ENCODE results near the gene DHRS1.
"Not testable (repeated sequence)": the region's sequence is repeated elsewhere in the genome, so short reads cannot be mapped to it uniquely, and the experiment has no call there.

Gene DHRS1

DNA sequence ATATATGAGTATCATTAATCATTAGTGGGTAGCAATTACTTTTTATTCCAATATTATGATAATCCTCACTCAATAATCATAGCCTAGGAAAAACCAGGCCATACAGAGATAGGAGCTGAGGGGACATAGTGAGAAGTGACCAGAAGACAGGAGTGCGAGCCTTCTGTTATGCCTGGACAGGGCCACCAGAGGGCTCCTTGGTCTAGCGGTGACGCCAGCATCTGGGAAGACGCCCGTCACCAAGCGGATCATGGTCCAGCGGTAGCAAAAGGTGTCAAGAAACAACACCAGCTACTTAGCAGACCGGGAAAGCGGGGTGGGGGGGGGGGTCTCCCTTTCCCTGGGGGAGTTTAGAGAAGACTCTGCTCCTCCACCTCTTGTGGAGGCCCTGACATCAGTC is 28.3 kb upstream of the DHRS1 start:
- not testable (repeated sequence) for DNase-seq (ENCODE audit: low spot score)

DNA sequence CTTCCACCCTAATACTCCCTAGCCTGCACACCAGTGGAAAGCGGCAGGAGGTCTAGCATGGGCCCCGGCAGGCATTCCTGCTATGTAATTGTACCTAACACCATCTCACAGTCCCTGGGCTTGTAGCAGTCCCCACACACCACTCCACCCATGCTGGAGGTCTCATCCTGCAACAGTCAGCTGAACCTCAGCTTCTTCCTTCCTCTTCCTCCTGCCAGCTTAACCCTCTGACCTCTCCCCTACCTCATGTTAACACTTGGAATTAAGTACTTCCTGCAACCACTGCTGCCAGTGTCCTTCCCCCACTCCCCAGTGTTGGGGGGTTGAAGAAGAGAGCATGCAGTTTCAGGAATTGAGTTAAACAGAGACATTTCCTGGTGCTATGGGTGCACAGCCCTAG is 27.7 kb upstream of the DHRS1 start:
- DNase-seq (ENCODE audit: low spot score) = no peak

DNA sequence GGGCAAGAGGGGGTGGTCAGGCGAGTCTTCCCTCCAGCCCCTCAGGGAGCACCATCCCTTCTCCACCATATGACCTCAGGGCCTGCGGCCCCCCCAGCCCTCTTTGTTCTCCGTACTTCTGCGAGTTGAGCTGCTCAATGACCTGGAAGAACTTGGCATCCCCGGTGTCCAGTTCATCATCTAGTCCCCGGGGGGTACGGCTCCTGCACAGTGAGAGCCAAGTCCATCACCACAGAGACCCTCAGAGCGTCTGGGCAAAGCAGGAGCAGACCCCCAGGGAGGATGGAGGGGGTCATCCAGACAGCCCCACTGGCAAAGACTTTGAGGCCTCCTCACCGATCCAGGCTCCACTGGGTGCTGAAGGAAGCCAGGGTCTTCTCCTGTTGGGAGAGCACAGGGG is 26.4 kb upstream of the DHRS1 start:
- DNase-seq (ENCODE audit: low spot score) = no peak

DNA sequence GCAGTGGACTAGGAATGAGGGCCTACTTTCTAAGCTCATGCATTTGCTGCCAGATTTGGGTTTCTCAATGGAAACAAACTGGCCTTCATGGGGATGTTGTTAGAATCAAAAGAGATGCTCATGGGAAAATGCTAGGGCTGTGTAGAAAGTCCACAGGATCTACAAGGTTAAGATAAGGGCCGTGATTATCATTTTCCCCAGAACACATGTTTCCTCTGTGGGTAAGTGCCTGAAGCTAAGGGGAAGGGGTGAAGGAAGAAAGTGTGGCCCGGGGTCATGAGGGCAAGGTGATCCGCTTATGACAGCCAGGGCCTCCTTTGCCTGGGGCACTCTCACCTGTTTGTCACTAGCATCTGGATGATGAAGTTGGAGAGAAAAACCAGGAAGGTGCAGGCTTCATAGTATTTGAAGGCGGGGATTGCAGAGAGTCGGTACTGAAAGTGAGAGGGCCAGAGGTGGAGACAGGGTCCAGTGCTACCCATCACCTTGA is 25.5 kb upstream of the DHRS1 start:
- no peak for DNase-seq (ENCODE audit: low spot score)

DNA sequence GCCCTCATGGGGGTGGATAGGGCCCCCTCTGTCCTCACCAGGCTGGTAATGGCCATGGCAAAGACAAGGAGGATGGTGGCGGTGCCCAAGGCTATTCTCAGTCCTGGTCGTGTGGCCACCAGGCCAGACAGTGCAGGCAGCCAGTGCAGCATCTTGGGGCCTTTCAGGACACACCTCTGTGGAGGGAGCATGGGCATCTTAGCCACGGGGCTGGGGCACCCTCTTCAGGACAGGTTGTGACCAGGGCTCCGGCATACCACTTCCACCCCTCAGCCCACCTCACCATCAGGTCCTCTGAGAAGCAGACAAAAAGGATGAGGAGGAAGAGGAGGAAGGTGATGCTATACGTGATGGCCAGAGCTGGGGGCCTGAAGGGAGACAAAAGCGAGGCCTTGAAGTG is 24.4 kb upstream of the DHRS1 start:
- no peak for DNase-seq (ENCODE audit: low spot score)

DNA sequence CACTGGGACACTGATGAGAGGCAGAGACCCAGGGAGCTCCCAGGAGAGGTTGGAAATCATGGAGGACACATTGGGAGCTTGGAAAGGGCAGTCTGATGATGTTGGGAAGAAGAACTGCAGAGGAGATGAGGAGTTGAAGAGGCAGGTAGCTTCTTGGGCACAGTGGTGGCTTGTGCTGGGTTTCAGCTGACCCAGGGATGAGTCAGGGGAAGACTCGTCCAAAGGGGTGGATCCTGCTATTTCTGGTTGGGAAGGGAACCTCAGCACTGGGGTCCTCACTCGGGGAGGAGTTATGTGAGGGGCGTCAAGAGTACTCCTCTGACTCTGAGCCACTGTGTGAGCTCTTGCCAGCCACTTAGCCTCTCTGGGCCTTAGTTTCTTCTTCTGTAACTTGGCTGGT is 23.8 kb upstream of the DHRS1 start:
- DNase-seq (ENCODE audit: low spot score) = no peak

DNA sequence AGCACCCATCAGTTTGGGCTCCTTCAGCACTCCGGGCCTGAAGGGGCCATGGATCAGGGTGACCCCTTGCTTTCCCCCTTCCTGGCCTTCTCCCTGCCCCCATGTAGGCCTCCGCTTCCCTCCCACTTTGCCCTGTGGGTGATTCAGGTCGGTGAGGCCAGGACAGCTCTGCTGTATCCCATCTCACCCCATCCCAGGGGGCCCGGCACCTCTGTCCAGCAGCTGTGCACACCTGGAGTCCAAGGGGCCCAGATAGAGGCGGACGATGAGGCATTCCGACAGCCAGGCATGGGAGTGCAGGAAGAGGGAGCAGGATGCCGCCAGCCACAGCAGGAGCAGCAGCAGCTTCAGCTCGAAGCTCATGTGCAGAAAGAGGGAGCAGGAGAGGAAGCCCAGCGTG is 23.1 kb upstream of the DHRS1 start:
- no peak for DNase-seq (ENCODE audit: low spot score)

DNA sequence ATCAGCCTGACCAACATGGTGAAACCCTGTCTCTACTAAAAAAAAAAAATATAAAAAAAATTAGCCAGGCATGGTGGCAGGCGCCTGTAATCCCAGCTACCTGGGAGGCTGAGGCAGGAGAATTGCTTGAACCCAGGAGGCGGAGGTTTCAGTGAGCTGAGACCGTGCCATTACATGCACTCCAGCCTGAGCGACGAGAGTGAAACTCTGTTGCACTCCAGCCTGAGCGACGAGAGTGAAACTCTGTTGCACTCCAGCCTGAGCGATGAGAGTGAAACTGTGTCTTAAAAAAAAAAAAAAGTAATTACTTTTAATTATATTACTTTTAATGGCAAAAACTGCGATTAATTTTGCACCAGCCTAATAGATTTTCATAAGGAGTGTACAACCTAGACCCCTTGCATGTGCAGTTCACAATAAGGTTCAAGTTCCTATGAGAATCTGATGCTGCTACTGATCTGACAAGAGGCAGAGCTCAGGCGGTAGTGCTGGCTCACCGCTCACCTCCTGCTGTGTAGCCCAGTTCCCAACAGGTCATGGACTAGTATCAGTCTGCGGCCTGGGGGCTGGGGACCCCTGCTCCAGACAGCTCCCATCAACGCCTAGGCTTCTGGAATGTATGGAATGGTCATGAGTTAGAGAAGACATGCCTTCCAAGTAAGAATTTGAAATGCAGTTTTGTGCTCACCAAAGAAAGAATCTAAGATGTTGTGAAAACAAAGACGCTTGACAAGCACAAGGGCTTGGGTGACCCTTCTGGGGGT is 21.8 kb upstream of the DHRS1 start:
- no peak for DNase-seq (ENCODE audit: low spot score)

DNA sequence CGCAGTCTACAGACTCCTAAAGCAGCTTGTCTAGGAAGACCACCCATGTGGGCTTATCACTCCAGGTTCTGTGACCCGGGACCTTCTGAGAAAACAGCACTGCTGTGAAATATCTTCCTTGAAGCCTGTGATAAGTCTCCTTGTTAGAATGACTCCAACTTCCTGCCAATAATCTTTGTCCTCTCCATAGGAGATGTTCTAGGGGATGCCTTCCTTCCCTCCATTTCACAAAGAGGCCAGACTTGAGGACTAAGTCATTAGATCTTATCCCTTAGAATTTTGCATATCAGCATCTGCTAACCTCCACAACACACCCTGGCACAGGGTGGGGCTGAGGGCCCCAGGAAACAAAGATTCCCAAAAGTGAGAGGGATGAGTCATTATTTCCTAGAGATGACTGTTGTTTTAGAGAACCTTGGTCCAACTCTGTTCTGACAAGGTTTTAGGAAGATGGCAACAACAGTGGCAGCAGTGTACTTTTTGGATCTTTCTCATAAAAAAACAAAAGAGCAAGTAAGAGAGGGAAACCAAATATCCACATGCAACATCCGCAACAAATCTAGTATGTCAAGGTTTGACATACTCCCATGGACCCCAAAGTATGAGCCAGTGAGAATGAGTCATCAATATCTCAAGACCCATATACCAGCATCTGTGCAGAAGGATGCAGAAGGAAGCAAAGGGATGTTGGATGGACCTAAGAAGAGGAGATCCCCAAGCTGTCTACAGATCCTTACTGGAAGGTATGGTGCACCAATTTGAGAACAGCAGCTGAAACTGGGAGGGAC is 17.8 kb upstream of the DHRS1 start:
- DNase-seq (ENCODE audit: low spot score) = no peak

DNA sequence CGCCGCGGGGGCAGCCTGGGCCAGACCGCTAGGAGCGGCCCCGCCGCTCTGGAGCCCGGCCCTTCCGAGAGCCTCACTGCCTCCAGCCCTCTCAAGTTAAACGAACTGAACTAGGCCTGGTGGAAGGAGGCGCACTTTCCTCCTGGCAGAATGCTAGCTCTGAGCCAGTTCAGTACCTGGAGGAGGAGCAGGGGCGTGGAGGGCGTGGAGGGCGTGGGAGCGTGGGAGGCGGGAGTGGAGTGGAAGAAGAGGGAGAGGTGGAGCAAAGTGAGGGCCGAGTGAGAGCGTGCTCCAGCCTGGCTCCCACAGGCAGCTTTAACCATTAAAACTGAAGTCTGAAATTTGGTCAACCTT is 17.0 kb upstream of the DHRS1 start:
- no peak for DNase-seq (ENCODE audit: low spot score)

DNA sequence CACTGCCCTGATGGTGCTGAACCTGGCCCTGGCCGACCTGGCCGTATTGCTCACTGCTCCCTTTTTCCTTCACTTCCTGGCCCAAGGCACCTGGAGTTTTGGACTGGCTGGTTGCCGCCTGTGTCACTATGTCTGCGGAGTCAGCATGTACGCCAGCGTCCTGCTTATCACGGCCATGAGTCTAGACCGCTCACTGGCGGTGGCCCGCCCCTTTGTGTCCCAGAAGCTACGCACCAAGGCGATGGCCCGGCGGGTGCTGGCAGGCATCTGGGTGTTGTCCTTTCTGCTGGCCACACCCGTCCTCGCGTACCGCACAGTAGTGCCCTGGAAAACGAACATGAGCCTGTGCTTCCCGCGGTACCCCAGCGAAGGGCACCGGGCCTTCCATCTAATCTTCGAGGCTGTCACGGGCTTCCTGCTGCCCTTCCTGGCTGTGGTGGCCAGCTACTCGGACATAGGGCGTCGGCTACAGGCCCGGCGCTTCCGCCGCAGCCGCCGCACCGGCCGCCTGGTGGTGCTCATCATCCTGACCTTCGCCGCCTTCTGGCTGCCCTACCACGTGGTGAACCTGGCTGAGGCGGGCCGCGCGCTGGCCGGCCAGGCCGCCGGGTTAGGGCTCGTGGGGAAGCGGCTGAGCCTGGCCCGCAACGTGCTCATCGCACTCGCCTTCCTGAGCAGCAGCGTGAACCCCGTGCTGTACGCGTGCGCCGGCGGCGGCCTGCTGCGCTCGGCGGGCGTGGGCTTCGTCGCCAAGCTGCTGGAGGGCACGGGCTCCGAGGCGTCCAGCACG is 16.4 kb upstream of the DHRS1 start:
- DNase-seq (ENCODE audit: low spot score) = no peak

DNA sequence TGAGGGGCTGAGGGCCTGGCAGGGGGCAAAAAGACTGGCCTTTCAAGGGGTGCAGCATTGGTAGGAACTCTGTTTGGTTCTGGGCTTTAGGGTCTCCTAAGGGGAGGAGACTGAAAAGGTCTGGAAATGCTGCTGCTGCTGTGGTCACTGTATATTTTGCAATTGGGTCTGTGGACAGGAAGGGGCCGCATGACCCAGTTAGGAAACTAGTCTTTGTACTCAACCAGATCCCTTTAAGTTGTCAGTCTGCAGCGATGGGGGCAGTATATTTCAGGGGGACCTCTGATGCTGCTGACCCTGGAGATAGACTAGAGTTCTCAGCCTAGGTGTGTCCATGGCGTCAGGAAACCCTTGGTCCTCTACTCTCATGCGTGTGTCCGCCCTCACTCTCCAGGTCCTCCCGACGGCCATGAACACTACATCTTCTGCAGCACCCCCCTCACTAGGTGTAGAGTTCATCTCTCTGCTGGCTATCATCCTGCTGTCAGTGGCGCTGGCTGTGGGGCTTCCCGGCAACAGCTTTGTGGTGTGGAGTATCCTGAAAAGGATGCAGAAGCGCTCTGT is 15.7 kb upstream of the DHRS1 start:
- DNase-seq (ENCODE audit: low spot score) = no peak

DNA sequence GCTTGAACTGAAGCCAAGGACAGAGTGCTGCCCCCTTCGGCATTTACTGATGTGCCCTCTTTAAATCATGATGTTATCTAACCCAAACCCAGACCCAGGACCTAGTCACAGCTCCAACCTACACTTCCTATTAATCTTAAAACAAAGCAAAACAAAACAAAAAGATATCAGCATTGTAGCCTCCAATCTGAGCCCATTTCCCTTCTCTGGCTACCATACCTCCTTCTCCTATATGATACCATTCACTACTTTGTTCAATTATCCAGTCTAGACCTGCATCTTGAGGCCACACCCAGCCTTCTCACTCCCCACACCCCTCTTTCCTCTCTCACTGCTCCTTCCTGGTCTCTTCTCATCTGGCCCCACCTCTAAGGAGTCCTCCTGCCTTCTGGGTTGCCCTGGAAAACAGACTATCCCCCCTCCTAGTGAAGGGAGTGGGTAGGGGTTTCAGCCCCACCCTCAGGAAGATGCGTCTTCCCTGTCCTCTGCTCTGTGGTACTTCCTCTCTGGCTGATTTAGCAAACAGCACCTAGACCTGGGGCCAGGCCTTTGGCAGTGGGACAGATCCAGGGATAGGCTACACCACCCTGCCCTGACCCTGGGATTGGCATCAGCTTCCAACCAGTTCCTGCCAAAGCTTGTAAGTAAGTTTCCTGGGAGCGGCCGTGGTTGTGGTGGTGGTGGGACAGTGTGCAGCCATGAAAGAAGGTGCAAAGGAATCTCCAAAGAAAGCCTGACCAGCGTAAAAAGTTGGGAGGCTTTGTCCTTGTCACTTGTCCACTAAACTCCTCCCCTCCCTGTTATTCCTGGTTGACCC is 15.0 kb upstream of the DHRS1 start:
- no peak for DNase-seq (ENCODE audit: low spot score)

DNA sequence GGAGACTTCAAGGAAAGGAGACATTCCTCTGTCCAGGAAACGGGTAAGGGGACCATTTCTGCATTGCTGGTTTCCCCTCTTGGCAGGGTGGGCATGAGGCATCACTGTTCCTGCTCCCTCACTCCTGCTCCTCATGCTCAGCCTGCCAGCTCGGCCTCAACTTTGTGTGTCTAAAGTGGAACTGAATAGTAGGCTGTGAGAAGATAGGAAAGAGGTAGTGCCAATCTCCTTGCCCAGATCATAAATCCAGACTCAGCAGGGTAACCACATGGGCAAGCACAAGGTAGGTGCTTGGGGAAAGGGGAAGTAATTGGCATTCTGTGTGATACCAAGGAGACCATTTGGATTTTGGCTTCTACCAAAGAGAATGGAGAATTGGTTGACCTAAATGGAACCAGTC is 14.3 kb upstream of the DHRS1 start:
- no peak for DNase-seq (ENCODE audit: low spot score)

DNA sequence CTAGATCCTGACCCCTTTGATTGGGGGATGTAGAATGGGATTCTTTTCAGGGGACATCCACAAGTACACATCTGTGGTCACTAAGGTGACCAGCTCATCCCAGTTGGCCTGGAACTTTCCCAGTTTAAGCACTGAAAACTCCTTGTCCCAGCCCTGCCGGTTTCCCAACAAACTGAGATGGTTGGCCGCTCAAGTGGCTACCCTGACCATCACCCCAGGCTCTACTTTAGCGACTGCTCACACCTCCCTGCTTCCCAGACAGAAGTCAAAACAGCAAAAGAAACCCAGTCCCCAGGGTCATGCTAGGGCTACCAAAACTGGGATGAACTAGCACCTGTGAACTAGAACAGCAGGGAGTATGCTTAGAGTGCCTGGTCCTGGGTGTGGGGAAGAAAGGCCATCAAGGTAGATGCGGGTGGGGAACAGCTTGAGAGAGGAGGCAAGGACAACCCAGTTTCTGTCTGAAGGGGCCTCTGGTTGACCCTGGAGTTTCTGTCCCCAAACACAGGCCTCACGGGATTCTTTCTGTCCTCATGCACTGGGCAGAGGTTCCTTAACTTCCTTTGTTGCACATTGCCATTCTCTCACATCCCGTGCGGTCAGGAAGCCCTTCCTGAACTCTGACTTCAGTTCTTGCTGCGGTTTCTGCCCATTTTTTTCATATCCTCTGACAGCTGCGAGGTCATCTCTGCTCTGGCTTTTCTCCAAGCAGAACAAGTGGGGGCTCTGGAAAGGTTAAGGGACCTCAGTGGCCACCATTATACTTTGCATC is 13.3 kb upstream of the DHRS1 start:
- no peak for DNase-seq (ENCODE audit: low spot score)

DNA sequence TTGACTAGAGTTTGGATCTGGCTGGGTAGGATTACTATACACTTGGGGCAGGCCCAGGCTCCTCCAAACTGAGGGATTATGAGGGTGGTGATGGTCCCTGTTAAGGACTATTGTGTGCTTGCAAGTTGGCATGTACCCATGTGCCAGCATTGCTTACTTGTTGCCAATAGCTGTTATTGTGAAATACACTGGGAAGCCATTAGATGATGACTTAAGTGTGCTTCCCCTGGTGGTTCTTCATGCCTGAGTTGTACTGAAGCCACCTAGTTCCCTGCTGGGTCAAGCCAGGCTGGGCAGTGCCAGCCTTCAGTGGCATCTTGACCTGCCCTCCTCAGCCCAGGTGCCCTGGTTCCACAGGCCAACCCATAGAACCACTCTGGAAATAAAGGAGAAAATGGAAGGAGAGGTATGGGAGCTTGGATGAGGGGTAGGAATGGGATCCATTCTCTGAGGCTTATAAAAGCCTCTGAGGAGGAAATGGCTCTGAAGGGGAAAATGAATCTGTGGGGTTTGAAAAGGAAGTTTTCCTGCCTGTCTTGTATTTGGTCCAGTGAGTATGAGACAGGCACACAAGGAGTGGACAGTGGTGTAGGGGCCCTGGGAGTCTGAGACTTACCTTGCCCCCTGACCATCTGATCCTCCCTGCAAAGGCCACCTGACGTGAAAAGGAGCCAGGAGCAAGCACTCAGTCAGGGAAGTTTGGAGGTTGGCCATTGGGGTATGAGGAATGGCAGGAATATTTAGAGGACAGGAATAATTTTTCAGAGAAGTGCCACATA is 12.4 kb upstream of the DHRS1 start:
- no peak for DNase-seq (ENCODE audit: low spot score)

DNA sequence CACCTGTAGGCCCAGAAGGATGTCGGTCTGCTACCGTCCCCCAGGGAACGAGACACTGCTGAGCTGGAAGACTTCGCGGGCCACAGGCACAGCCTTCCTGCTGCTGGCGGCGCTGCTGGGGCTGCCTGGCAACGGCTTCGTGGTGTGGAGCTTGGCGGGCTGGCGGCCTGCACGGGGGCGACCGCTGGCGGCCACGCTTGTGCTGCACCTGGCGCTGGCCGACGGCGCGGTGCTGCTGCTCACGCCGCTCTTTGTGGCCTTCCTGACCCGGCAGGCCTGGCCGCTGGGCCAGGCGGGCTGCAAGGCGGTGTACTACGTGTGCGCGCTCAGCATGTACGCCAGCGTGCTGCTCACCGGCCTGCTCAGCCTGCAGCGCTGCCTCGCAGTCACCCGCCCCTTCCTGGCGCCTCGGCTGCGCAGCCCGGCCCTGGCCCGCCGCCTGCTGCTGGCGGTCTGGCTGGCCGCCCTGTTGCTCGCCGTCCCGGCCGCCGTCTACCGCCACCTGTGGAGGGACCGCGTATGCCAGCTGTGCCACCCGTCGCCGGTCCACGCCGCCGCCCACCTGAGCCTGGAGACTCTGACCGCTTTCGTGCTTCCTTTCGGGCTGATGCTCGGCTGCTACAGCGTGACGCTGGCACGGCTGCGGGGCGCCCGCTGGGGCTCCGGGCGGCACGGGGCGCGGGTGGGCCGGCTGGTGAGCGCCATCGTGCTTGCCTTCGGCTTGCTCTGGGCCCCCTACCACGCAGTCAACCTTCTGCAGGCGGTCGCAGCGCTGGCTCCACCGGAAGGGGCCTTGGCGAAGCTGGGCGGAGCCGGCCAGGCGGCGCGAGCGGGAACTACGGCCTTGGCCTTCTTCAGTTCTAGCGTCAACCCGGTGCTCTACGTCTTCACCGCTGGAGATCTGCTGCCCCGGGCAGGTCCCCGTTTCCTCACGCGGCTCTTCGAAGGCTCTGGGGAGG is 11.3 kb upstream of the DHRS1 start, which contains the start of gene LTB4R:
LTB4R (plus strand) TSS at position 857 of the 959 bp plus-strand sequence. CDS start 4,150 bp downstream, outside the sequence.
- DNase-seq (ENCODE audit: low spot score) = no peak

DNA sequence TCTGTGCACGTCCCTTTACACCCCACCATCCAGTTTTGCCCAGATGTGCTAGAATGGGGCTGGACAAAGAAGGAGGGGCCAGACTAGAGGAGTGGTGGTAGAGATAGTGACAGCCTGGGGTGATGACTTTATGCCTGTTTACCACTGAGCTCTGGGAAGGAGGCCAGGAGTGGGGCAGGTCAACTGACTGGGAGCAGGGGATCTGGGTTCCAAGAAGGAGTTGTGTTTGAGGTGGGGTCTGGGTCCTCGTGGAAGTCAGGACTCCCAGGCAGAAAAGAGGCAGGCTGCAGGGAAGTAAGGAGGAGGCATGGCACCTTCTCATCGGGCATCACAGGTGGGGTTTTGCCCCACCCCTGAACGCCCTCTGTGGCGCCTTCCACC is 10.7 kb upstream of the DHRS1 start:
- no peak for DNase-seq (ENCODE audit: low spot score)
